ENCODE data around the gene ECE1.
"Not testable (repeated sequence)": the region's sequence is repeated elsewhere in the genome, so short reads cannot be mapped to it uniquely, and the experiment has no call there.

The ECE1 gene

GRCh38 chr1:21176586-21177555 lies 113.4 kb downstream of the ECE1 start, which contains the start of gene EIF4G3:
Gene EIF4G3, minus strand, starts transcription at chr1:21176897. Its CDS starts 174,155 bp downstream, at chr1:21002742.
- DNase-seq (ENCODE audit: low spot score): peak; percentile 99

GRCh38 chr1:21175670-21176581 lies 114.3 kb downstream of the ECE1 start:
- DNase-seq (ENCODE audit: low spot score): peak; percentile 62

- DNase-seq (ENCODE audit: low spot score): peak; percentile 59
These were observed 115.0 kb downstream of the ECE1 start for GRCh38 chr1:21175324-21175669.

- no peak for DNase-seq (ENCODE audit: low spot score)
These were observed 115.5 kb downstream of the ECE1 start for GRCh38 chr1:21174654-21175323.

- no peak for DNase-seq (ENCODE audit: low spot score)
These were observed 116.0 kb downstream of the ECE1 start for GRCh38 chr1:21174230-21174629.

- DNase-seq (ENCODE audit: low spot score): not testable (repeated sequence)
These were observed 117.2 kb downstream of the ECE1 start for GRCh38 chr1:21173096-21173495.

GRCh38 chr1:21170837-21171236 lies 119.4 kb downstream of the ECE1 start:
- DNase-seq (ENCODE audit: low spot score): not testable (repeated sequence)

- no peak for DNase-seq (ENCODE audit: low spot score)
These were observed 121.8 kb downstream of the ECE1 start for GRCh38 chr1:21168444-21168843.
